Stimulated activated CD8-positive, alpha-beta memory T cell treated with anti-CD3 and anti-CD28 coated beads, Interleukin-2, amount 100 ng/mL, for 1 hour (primary cell): ENCODE results near the gene FAM83F.

ENCODE experiments used
- DNase-seq, 2 donors: peaks; one replicate each; pipeline ENCODE4 v3.0.0-alpha.2; 2020; ENCODE audit warnings: low read depth in 2 of 2

FAM83F gene

DNA sequence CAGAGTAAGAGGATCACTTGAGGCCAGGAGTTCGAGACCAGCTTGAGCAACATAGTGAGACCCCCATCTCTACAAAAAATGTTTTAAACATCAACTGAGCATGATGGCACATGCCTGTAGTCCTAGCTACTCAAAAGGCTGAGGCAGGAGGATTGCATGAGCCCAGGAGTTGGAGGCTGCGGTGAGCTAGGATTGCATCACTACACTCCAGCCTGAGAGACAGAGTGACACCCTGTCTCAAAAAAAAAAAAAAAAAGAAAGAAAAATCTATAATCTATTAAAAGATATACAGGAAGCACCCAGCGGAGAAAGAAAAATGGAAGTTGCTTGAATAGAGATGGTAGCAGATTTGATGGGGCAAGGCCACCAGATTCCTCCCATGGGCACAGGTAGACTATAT lies 61.8 kb downstream of the FAM83F start:
- no peak for DNase-seq

GRCh38 chr22:40057652-40058051 lies 62.9 kb downstream of the FAM83F start:
- no peak for DNase-seq

- no peak for DNase-seq
Observed at GRCh38 chr22:40058265-40058664, 63.5 kb downstream of the FAM83F start.

- DNase-seq: no peak
Observed at GRCh38 chr22:40065981-40066380, 71.2 kb downstream of the FAM83F start.

- no peak for DNase-seq
Observed at GRCh38 chr22:40067639-40068038, 72.9 kb downstream of the FAM83F start.

GRCh38 chr22:40070701-40071100 lies 75.9 kb downstream of the FAM83F start:
- DNase-seq: no peak

- DNase-seq: no peak
Observed at GRCh38 chr22:40071720-40072119, 77.0 kb downstream of the FAM83F start.

DNA sequence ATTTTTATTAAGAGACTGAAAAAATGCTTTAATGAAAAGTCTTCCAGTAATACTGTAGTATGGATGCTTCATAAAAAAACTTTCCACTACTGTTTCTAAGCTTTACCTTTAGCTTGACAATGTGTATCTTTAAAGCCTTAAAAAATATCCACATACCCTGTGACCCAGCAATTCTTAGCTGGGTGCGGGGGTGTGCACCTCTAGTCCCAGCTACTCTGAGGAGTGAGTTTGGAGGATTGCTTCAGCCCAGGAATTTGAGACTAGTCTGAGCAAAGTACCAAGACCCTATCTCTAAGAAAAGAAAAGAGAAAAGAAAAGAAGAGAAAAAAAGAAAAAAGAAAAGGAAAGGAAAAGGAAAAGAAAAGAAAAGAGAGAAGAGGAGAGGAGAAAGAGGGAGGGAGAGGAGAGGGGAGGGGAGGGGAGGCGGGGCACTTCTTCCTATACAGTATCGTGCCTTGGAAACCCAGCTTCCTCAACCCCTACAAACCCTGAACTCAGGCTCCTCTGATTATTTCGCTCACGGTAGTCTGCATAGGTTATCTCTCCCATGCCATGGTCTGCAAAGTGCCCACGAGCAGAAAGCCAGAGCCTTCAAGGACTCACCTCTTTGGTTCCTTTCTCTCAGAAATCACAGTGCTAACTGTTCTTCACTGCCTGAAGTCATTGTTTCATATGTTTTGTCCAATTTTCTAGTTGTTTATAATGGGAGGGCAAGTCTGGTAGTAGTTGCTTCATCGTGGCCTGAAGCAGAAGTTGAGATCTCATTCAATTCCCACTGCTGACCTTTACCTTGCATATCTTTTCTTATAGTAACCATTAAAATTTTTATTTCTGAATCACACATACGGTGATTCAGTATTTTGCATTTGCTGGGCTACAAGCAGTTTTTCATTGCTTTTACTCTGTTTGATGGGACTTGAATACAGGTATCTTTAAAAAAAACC lies 82.2 kb downstream of the FAM83F start:
- DNase-seq: no peak

GRCh38 chr22:40077646-40078016 lies 82.9 kb downstream of the FAM83F start:
- DNase-seq: no peak

- no peak for DNase-seq
Observed at GRCh38 chr22:40081662-40082061, 86.9 kb downstream of the FAM83F start.

DNA sequence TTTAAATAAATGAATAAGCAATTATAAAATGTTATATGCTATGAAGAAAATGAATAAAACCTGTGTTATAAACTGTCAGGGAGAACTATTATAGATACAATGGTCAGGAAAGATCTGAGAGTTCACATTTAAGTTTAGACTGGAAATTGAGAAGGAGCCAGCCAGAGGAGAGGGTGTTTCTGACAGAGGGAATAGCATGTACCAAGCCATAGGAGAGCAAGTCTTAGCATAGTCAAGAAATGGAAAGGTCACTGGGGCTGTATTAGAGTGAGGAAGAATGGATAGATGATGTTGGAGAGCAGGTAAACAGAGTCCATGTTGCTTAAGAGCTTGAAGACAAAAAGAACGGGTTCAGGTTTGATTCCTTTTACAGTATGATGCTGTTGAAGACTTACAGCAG lies 87.4 kb downstream of the FAM83F start:
- no peak for DNase-seq

- DNase-seq: no peak
Observed at GRCh38 chr22:40083794-40084193, 89.0 kb downstream of the FAM83F start.

GRCh38 chr22:40084246-40084645 lies 89.5 kb downstream of the FAM83F start:
- DNase-seq: no peak

DNA sequence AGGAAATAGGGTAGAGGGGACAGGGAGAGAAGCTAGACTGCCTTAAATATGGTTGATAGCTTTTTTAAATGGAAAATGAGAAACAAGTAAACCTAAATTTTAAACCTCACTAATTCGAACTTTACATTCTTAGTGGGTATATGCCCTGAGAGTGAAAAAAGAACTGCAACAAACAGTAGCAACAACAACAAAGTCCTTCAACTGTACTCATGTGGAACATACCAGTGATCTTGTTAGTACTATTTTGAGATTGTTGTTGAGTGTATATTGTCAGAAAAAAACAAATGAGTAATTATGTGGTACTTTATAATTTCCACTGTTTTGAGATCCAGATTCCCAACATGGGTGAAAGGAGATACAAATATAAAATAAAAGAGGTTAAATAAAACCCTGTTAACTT lies 94.1 kb downstream of the FAM83F start:
- DNase-seq: no peak
